ENCODE measurements around the gene SYTL3.
"Not testable (repeated sequence)": the region's sequence is repeated elsewhere in the genome, so short reads cannot be mapped to it uniquely, and the experiment has no call there.

The SYTL3 gene

DNA sequence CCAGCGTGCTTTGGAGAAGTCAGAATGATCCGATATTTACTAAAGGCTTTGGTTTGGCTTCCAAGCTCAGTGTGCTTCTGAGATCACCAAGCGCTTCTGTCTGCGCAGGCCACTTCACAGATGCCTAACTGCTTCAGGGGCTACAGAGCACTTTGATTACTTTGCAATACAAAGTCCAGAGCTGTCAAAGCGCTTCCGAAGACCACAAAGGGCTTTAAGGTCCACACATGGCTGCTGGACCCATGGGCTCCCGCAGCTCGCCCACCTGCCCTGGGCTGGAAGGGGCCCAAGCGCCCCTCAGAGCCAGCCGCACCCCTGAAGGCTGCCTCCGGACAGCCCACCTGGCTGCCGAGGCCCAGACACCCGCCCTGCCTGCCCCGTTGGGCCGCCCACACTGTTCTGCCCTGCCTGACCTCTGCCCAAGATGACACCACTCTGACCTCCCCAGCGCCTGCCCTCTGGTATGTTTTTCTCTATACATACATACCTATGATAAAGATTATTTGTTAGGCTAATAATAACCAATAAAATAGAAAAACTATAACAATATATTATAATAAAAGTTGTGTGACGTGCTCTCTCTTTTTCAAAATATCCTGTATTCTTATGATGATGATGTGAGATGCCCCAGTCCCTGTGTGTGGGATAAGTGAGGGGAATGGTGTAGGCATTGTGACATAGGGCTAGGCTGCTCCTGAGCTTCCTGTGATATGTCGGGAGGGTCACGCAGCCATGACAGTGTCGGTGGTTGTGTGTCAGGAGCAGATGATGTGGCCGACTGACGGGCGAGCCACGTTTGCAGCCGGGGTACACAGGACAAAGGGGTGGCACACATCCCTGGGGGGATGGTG, 27.9 kb upstream of the SYTL3 start:
- DNase-seq (ENCODE audit: low read depth in 2 of 2, low spot score in 1 of 2), result no peak

DNA sequence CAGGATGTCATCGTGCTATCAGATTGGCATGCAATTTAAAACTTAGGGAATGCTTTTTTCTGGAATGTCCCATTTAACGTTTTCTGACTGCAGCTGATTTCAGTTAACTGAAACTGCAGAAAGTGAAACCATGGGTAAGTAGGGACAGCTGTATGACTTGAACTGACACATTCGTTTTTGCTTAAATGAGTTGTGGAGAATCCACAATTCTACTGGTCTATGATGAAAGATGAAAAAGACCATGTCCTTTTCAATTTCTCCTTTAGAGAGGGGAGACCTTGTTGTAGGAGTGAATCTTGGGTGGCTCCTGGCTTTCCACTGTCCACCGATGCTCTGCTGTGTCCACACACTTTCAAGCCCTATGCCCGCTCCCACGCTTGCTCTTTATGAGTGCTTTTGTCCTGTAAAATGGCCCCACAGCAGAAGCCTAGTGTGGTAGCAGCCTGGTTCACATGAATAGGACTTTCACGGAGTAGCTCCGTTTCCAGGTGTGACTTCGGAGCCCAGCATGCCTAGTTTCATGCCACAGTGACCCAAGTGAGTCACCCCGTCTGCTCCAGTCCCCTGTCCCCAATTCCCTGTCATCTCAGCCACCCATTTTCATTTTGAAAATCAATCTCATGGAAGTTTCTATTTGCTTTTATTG, 27.2 kb upstream of the SYTL3 start:
- no peak for DNase-seq (ENCODE audit: low read depth in 2 of 2, low spot score in 1 of 2)

DNA sequence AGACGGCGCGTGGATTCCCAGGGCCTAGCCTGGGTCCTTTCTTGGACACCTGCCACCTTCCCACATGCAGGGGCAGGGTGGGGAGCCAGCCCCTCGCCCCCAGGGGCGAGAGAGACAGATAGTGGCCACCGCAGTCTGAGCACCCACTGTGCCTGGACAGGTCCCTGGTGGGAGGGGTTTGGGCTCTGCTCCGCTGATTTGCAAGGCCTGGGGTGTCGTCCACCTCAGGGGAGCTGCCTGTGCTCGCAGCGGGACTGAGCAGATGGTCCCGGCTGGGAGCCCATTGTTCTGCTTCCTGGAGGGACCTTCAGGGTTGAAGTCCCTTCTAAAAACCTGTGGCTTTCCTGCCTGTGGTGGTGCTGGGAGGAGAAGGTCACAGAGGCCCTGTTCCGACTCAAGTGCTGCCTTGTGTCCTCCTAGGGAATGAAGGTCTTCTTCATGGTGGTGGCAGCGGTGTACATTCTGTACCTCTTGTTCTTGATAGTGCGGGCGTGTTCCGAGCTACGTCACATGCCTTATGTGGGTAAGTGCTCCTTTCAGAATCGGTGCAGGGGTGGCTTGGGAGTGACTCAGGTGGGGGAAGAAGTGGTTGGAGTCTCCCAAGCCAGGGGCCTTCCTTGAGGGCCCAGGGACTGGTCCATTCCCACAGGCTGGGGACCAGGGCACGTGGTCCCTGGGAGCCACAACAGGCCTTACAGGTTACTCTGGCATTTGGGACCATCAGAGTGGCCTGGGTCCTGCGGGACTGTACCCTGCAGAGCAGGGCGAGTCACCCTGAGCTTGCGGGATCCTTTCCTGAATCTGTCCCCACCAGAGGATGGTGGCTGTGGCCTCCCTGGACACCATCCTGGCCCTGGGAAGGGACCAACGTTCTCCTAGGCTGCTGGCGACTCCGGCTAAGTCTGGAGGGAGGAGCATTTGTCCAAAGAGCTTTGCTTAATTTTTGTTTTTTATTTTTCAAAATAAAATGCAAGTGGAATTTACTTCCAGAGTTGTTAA, 24.9 kb upstream of the SYTL3 start:
- DNase-seq (ENCODE audit: low read depth in 2 of 2, low spot score in 1 of 2), result no peak

DNA sequence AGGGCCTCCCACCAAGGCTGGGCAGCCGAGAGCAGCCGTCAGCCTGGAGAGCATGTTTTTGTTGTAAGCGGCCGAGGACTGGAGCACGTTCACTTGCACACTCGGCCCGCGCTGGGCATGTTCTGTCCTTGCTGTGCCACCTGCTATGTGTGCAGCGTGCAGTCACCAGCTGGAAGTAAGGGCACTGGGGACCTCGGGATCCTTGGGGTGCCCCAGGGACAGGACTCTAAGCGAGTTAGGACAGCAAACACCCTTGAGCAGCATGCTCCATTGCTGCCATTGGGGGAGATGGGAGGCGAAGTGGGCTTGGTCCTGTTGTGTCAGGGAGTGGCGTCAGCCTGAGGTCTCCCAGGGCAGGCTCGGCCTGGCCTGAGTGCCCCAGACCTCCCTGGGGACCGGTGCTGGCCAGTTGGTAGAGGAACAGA, 24.0 kb upstream of the SYTL3 start:
- no peak for DNase-seq (ENCODE audit: low read depth in 2 of 2, low spot score in 1 of 2)

DNA sequence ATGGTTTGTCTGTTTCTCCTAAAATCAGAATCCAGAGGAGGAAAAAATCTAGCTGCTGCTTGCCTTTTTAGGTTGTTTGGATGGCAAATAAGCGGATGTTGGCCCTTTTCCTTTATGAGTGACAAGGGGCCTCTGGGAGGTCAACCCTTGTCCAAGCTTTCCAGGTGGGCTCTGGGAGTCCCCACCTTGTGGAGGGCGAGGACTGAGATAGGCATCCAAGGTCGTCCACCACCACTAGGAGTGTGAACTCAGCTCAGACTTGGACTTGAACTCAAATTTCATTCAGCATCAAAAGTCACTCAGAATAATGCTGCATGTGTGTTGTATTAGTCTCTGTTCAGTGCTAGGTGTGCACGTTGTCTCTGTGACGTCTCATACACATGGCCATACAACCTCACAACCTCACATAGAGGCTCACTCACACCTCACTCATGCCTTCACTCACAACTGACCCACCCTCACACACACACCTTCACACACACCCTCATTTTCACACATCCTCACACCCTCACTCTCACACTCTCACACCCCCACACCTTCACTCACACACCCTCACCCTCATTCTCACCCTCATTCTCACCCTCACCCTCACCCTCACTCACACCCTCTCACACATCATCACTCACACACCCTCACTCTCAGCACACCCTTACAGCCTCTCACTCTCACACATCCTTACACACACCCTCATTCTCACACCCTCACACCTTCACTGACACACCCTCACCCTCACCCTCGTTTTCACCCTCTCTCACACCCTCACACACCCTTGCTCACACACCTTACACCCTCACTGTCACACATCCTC, 23.3 kb upstream of the SYTL3 start:
- no peak for DNase-seq (ENCODE audit: low read depth in 2 of 2, low spot score in 1 of 2)

DNA sequence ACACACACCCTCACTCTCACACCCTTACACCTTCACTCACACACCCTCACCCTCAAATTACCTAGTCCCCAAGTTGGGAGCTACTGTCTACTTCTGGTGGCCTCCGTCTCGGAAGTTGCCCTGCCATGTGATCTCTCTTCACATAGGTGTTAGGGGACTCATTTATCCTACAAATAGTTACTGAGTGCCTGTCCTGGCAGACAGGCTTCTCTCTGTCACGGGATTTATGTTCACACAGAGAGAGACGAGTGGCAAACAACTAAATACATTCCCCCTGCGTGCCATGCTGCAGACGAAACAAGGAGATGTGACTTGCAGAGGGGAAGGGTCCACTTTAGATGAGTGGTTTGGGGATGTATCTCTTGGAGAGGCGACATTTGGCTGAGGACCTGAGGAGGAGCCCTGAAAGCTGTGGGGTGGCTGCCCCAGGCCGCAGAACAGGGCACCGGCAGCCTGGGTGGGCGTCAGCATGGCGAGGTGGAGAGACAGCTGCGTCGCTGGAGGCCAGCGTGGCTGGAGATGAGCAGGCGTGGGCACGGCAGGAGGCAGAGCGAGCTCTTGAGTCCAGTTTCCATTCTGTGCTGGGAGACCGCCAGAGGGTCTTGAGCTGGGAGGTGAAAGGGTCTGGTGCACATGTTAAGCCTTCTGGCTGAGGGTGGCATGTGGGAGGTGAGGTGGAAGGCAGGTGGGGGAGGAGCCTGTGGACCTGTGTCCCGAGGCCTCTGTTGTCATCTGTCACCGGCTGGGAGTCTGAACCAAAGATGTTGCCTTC, 22.5 kb upstream of the SYTL3 start:
- DNase-seq (ENCODE audit: low read depth in 2 of 2, low spot score in 1 of 2), result no peak

DNA sequence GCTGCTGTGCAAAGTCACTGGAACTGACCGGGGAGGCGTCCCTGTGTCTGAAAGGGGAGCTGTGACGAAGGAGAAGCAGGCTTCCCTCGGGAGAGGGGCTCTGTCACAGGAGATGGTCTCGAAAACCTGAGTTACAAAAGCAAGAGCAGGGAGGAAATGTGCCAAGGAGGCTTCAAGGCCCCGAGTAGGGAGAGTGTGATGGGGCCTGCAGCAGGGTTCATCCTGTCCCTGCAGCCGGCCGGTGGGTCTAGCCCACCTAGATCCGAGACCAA, 22.0 kb upstream of the SYTL3 start:
- DNase-seq (ENCODE audit: low read depth in 2 of 2, low spot score in 1 of 2), result no peak

DNA sequence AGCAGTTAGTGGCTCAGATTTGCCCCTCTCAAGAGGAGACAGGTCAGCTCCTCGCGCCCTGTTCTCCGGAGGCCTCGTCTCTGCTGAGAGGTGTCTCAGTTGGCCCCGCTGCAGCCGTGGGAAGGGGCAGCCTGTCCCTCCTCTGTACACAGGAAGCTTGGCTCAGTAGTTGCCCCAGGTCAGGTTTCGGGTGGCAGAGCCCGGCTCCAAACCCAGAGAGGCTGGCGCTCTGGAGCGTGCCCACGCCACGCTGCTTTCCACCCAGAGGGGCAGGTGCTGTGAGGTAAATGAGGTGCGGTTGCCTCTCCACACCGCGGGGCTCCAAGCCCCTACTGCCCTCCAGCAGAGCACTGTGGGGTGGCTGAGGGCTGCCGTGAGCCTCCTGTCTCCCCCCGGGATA, 21.3 kb upstream of the SYTL3 start:
- DNase-seq (ENCODE audit: low read depth in 2 of 2, low spot score in 1 of 2), result no peak

DNA sequence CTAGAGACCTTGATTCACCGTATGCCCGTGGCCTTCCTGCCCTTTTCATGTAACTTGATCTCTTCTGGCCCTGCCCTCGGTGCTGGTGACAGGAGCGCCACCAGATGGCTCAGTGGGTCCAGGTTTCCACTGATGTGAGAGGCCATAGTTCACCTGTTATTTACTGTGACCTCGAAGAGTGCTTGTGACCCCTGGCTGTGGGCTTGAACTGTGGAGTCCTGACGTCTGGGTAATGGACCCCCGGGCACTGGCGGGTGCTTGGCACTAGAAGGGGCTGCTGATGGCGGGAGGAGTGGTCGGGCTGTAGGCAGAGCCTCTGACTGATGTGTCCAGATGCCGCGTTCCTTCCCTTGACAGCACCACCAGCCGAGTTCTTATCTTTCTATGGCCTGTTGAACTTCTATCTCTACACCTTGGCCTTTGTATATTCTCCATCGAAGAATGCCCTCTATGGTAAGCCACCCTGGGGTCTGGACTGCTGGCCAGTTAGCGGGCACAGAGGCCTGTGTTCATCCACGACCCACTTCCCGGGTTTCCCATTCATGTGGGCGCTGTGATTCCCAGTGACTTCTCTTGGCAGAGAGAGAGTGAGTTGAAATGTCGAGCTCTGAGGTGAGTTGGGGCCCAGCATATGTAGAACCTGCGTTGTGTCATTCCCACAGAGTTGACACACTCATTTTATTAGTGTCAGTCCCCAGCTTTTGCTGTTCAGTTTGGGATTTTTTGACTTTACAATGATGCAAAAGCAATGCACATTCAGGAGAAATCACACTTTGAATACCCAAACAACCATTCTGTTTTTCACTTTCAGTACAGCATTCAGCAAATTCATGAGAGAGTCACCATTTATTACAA, 20.3 kb upstream of the SYTL3 start:
- DNase-seq (ENCODE audit: low read depth in 2 of 2, low spot score in 1 of 2), result no peak

DNA sequence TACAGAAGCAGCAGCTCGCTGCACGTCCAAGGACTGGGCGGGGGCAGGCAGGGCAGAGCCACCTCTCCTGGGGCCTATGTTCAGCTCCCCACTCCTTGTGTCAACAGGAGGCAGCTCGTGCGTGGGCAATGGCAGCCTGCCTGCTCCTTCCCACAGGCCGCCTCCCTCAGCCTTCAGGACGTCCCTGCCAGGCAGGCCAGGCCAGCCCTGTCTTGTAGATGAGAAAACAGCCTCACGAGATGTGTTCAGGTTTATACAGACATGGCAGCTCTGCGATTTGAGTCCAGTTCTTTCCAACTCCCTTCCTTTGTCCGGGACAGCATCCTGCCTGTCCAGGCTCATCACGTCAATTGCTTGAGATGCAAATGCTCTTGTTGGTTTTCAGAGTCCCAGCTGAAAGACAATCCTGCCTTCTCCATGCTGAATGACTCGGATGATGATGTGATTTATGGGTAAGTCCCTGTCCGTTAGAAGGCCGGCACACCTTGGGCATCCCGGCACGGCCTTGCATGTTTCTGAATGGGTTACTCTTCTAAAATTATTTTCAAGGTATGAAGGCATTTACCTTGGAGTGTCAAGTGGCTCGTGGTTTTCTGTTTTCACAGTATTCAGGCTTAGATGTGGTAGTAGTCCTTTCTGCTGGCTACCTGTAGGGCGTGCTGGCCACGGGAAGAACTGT, 18.8 kb upstream of the SYTL3 start:
- DNase-seq (ENCODE audit: low read depth in 2 of 2, low spot score in 1 of 2), result no peak

DNA sequence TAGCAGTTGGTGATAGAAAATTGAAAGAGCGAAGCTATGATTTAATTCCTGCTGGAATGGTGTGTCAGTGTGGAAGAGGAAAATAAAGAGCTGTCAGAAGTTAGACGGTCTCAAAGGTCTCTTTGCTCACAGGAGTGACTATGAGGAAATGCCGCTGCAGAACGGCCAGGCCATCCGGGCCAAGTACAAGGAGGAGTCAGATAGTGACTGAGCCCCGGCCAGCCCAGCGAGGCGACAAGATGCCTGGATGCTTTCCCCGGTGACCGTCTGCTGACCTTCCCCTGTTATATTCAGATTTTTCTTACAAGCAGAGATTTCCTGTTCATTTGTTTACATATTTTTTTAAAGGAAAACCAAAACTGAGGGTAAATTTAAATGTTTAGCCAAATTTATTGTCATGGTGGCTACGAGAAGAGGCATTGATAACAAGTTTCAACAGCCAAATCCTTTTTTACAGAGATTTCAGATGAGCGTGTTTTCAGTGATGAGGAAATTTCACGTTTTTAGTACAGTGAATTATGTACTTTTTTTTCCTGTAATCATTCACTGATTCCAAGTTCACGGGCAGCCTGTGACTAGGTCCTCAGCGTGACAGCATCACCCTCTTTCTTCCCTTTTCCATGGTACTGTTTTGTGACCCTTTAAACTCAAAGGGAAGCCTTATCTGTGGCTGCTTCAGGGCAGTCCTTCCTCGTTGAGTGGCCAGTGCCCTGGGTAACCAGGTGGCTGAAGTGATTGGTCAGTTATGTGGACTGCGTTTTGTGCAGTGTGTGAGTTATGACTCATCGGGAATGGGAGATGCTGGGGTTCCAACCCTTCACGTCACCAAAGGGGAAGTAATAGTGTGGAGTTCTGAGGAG, 17.9 kb upstream of the SYTL3 start:
- no peak for DNase-seq (ENCODE audit: low read depth in 2 of 2, low spot score in 1 of 2)

DNA sequence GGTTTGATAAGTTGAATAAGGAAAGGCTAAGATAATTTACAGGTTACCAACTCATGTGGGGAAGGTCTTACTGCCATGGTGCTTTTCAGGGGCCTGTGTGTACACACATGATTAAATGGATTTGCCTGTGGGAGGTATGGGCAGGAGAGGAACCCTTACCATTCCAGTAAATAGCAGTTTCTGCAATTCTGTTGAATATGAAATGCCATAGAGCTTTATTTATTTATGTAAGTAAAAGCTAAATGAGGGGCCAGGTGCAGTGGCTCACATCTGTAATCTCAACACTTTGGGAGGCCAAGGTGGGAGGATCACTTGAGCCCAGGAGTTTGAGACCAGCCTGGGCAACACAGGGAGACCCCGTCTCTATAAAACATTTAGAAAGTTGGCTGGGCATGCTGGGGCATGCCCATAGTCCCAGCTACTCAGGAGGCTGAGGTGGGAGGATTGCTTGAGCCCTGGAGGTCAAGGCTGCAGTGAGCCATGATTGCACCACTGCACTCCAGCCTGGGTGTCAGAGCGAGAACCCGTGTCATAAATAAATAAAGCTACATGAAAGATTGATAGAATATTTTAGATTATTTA, 17.2 kb upstream of the SYTL3 start:
- not testable (repeated sequence) for DNase-seq (ENCODE audit: low read depth in 2 of 2, low spot score in 1 of 2)

DNA sequence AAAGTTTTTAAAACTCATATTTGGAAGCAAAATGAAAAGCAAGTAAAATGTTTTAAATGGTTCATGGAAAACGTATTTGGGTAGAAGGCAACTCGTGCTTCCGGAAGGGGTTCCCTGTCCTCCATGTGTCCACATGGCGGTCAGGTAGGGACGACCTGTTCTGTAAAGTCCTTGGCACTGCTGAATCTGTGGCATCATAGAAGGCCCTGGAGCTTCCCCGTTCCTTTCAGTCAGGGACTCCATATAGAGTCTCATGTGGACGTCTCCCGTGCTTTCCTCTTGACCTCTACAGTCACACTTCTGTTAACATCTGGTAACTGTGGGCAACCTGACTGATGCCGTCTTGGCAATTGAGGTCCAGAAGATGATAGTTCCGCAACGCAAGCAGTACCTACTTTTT, 16.7 kb upstream of the SYTL3 start:
- no peak for DNase-seq (ENCODE audit: low read depth in 2 of 2, low spot score in 1 of 2)

DNA sequence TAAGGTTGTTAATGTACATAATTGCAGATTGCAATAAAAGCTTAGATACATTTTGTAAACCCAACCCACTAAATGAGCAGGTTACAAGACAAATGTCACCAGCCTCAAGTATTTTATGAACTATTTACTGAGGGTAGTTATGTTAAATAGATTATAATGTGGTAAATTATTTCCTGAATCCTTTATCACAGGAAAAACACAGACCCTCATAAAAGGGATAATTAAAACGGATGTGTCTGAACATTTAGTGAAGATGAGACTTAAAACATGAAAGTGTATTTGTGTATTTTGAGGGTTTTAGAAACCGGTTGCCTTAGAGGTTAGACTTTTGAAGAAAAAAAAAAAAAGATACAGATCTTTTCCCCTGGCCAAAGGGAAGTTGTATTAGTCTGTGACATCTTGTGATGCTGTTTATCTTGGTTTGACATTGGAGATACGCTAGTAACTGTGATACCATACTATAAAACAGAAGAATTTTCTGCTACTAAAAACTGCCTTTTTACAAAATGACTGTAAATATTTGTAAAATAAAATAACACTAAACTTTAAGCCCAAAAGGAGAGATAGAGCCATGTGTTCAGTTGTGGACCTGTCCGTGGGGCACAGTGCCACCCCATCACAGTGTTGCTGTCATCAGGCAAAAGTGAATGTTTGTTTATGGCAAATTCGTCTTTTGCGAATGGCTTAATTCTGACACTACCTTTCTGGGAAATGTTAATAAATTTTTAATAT, 15.0 kb upstream of the SYTL3 start:
- no peak for DNase-seq (ENCODE audit: low read depth in 2 of 2, low spot score in 1 of 2)

DNA sequence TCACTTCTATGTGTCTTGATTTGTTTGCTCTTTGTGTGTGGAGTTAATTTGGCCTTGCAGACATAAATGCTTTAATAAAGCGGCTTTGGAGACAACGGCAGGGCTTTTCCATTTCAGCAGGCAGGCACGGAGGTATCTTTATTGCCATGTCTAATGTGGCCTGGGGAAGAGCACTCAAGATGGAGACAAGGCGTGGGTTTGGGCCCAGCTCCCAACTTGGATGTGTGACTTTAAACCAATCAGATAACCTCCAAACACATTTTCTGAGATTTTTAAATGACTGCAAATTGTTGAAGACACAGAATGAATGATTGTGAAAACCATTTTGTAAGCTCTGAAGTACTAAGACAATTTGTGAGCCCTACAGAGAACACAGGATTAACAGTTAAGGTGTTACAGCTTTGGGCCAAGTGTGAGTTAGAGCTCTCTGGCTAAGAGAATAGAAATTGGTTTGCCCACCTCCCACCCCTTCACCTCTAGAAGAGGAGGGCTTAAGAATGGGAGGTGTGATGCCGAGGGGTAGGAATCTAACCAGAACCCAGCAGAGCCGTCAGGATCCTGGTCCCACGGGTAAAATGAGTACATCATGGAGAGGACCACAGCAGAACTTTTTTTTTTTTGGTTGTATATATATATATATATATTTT, 14.3 kb upstream of the SYTL3 start:
- no peak for DNase-seq (ENCODE audit: low read depth in 2 of 2, low spot score in 1 of 2)

DNA sequence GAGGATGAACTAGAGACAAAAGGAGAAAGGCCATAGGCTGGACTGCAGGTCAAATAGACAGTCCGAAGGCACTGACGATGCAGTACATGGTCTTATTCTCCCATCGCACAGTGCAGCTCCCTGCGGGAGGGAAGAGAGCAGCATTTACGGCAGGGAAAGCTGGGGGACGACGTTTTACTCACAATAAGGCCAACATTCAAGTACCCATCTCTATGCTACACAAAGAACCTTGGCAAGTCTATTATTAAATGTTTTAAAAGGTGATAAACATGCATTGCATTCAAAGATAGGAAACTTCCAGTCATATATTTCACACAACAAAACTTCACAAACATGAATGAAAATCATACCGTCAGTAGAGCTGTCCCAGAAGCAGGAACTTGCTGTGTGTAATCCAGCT, 13.1 kb upstream of the SYTL3 start:
- no peak for DNase-seq (ENCODE audit: low read depth in 2 of 2, low spot score in 1 of 2)

Measured in stimulated activated CD8-positive, alpha-beta memory T cell treated with anti-CD3 and anti-CD28 coated beads, Interleukin-4, amount 100 ng/mL, for 1 hour (primary cell).